ENCODE results near the gene DUSP1.

- TF ChIP-seq POLR2A (IDR thresholded peaks at IDR 0.05), result no peak
- TF ChIP-seq POLR2AphosphoS5 (IDR thresholded peaks at IDR 0.05), result no peak
These were observed 8.5 kb downstream of the DUSP1 start for GRCh38 chr5:172762214-172763119.
